A549 (cell line): ENCODE measurements around the gene SELENOI. TPM values are rescaled to one million over a fixed set of nuclear protein-coding genes. Genes with fewer than 3 reads are reported as not detected.

Experiments
- ATAC-seq, 2 experiments: fragments of 200-7000 bp in 1 of 2; fragments of >200 bp in 1 of 2; cut with Nextera tagmentation in 1 of 2; cut with Tn5 transposase in 1 of 2; 3 replicates each; pipeline versions ENCODE4 v1.8.0 to v1.9.1; 2018 to 2020; ENCODE audit warnings: mild to moderate bottlenecking in 1 of 2, moderate library complexity in 1 of 2
- CTCF ChIA-PET: fragments of 300-600 bp; sonication (Branson Sonifier 250); formaldehyde crosslinking; extraction: SDS; loops from one replicate; lab custom pipeline; 2021; ENCODE audit warnings: antibody characterized with exemption, inconsistent platforms; lab: Yijun Ruan, JAX
- POLR2A ChIA-PET: fragments of 350-600 bp; formaldehyde crosslinking; extraction: SDS; loops from one replicate; lab custom pipeline; 2021; ENCODE audit warnings: antibody characterized with exemption, inconsistent platforms; lab: Yijun Ruan, JAX
- DNase-seq, 2 experiments: peaks; one replicate each; pipeline versions ENCODE4 v3.0.0 to v3.0.0-alpha.2; 2011 to 2016; ENCODE audit warnings: low read depth in 1 of 2, low spot score in 1 of 2
- FAIRE-seq: peaks from 2 replicates; lab custom pipeline; 2011; peaks lifted over from hg19 to GRCh38; lab: Jason Lieb, UNC
- H3K27ac ChIP-seq, 2 experiments: fragments of >200 bp; sonication (Bioruptor Twin); formaldehyde crosslinking; 3 replicates each; pipeline ENCODE4 v1.5.1; 2016 to 2017
- H3K4me1 ChIP-seq: fragments of >200 bp; sonication (Bioruptor Twin); formaldehyde crosslinking; 3 replicates; pipeline ENCODE4 v1.6.1; 2016
- H3K4me2 ChIP-seq: fragments of >200 bp; sonication (Bioruptor Twin); formaldehyde crosslinking; 3 replicates; pipeline ENCODE4 v1.6.1; 2016
- H3K4me3 ChIP-seq: fragments of >200 bp; sonication (Bioruptor Twin); formaldehyde crosslinking; 3 replicates; pipeline ENCODE4 v1.5.1; 2016
- H3K9me3 ChIP-seq: fragments of >200 bp; sonication (Bioruptor Twin); formaldehyde crosslinking; 3 replicates; pipeline ENCODE4 v1.6.1; 2016
- BCL3 ChIP-seq: fragments of >200 bp; sonication (Bioruptor Twin); formaldehyde crosslinking; IDR thresholded peaks from 3 replicates; pipeline ENCODE4 v1.6.1; 2016
- CBX8 ChIP-seq: fragments of 200-600 bp; sonication (generic); IDR thresholded peaks from 2 replicates; pipeline ENCODE4 v1.6.1; 2016
- E2F6 ChIP-seq: IDR thresholded peaks from 2 replicates; pipeline ENCODE4 v1.6.1; 2012; ENCODE audit warnings: low read depth, borderline replicate concordance
- ESRRA ChIP-seq: fragments of 150-350 bp; IDR thresholded peaks from 2 replicates; pipeline ENCODE4 v1.6.1; 2014; ENCODE audit warnings: mild to moderate bottlenecking, low read length, borderline replicate concordance
- FOXS1 ChIP-seq: fragments of 250-450 bp; sonication (Bioruptor Pico); IDR thresholded peaks from 2 replicates; pipeline ENCODE4 v1.5.0; 2020; ENCODE audit warnings: mild to moderate bottlenecking, moderate library complexity
- GATA3 ChIP-seq: IDR thresholded peaks from 2 replicates; pipeline ENCODE4 v1.6.1; 2012; ENCODE audit warnings: borderline replicate concordance
- HES2 ChIP-seq: fragments of >200 bp; sonication (Bioruptor Twin); formaldehyde crosslinking; IDR thresholded peaks from 2 replicates; pipeline ENCODE4 v1.6.1; 2016
- HOXB5 ChIP-seq: fragments of 250-450 bp; sonication (Bioruptor Pico); IDR thresholded peaks from 2 replicates; pipeline ENCODE4 v1.5.0; 2020; ENCODE audit warnings: mild to moderate bottlenecking, moderate library complexity
- JUN ChIP-seq, 2 experiments: fragments of >200 bp; sonication (Bioruptor Twin); formaldehyde crosslinking; IDR thresholded peaks; 2 replicates in 1 of 2; 3 replicates in 1 of 2; pipeline ENCODE4 v1.6.1; 2016 to 2017
- KDM1A ChIP-seq: fragments of 200-600 bp; sonication (generic); IDR thresholded peaks from 2 replicates; pipeline ENCODE4 v1.6.1; 2016; ENCODE audit warnings: low read depth, mild to moderate bottlenecking
- KDM5A ChIP-seq: fragments of 200-600 bp; sonication (generic); IDR thresholded peaks from 2 replicates; pipeline ENCODE4 v1.6.1; 2016; ENCODE audit warnings: antibody characterized with exemption, mild to moderate bottlenecking
- NPAS2 ChIP-seq: fragments of 250-450 bp; sonication (Bioruptor Pico); IDR thresholded peaks from 2 replicates; pipeline ENCODE4 v1.8.0; 2022; ENCODE audit warnings: mild to moderate bottlenecking, moderate library complexity, borderline replicate concordance
- NR3C1 ChIP-seq: fragments of >200 bp; sonication (Bioruptor Twin); formaldehyde crosslinking; IDR thresholded peaks from 3 replicates; pipeline ENCODE4 v1.6.1; 2017
- PHF8 ChIP-seq: fragments of 200-600 bp; sonication (generic); IDR thresholded peaks from 2 replicates; pipeline ENCODE4 v1.6.1; 2016; ENCODE audit warnings: low read depth, mild to moderate bottlenecking, antibody characterized with exemption, moderate library complexity, borderline replicate concordance
- RAD21 ChIP-seq, 2 experiments: fragments of >200 bp in 1 of 2; sonication (Bioruptor Twin) in 1 of 2; formaldehyde crosslinking in 1 of 2; IDR thresholded peaks in 1 of 2; conservative IDR thresholded peaks in 1 of 2; 2 replicates in 1 of 2; 3 replicates in 1 of 2; pipeline ENCODE4 v1.6.1; 2012 to 2018; ENCODE audit warnings: inconsistent platforms in 1 of 2
- REST ChIP-seq: fragments of 200-600 bp; sonication (generic); IDR thresholded peaks from 2 replicates; pipeline ENCODE4 v1.6.1; 2016; ENCODE audit warnings: antibody characterized with exemption, mild to moderate bottlenecking, moderate library complexity
- SREBF2 ChIP-seq: fragments of 450-650 bp; IDR thresholded peaks from 2 replicates; pipeline ENCODE4 v1.6.1; 2014; ENCODE audit warnings: mild to moderate bottlenecking, moderate library complexity
- TFCP2L1 ChIP-seq: fragments of 250-450 bp; sonication (Bioruptor Pico); IDR thresholded peaks from 2 replicates; pipeline ENCODE4 v1.5.0; 2021; ENCODE audit warnings: mild to moderate bottlenecking
- USF2 ChIP-seq: fragments of 450-650 bp; IDR thresholded peaks from 2 replicates; pipeline ENCODE4 v1.6.1; 2014; ENCODE audit warnings: antibody characterized with exemption
- ZC3H11A ChIP-seq: fragments of 450-650 bp; IDR thresholded peaks from 2 replicates; pipeline ENCODE4 v1.6.1; 2014; ENCODE audit warnings: antibody characterized with exemption, mild to moderate bottlenecking
- ZNF302 ChIP-seq: fragments of 250-450 bp; sonication (Bioruptor Pico); IDR thresholded peaks from 2 replicates; pipeline ENCODE4 v1.9.0; 2021; ENCODE audit warnings: inconsistent platforms, mild to moderate bottlenecking, moderate library complexity
- ZSCAN20 ChIP-seq: fragments of 250-450 bp; sonication (Bioruptor Pico); IDR thresholded peaks from 2 replicates; pipeline ENCODE4 v1.8.0; 2022; ENCODE audit warnings: mild to moderate bottlenecking, moderate library complexity
- WGBS: methylation state at CpG from one replicate; pipeline ENCODE4 v1.1.6; 2017; ENCODE audit errors: missing lambda C conversion rate; 5-methylcytosine and 5-hydroxymethylcytosine counted together
- polyA plus RNA-seq, 4 experiments: library from polyadenylated mRNA; depleted of rRNA in 3 of 4; stranded (reverse); fragments of >200 nt; fragmentation: RNase III in 1 of 4; extraction: RNeasy Plus Mini Kit Qiagen cat#74134 plus additional on column Dnase treatment in 1 of 4; gene quantifications; 2 replicates in 3 of 4; 3 replicates in 1 of 4; pipeline ENCODE4 v1.2.3, GENCODE V29; 2011 to 2017

The SELENOI gene
- polyA plus RNA-seq, 2 of the 4 experiments (the other 2 are of a cell fraction) = 18.2 to 38.7 TPM

- no peak for DNase-seq
Measured at GRCh38 chr2:26409785-26410184, 63.8 kb downstream of the SELENOI start.

GRCh38 chr2:26410764-26411243 is 64.9 kb downstream of the SELENOI start:
- Histone ChIP-seq H3K4me2 (no peak overlapping the region), H3K9me3 (no peaks in the 10 kb centered on the region), H3K27ac (peak overlapping the region in 1 of 2 experiments; percentile 57; a peak in 4 of 6 replicates), H3K4me1 (peaks cover 18% of the 10 kb centered on the region; the same call in 2 of the 3 replicates), H3K4me3 (no peak overlapping the region)
- POLR2A ChIA-PET = no interaction called here
- 90% methylated on average over 2 of the region's 2 CpGs for whole genome bisulfite sequencing
- CTCF ChIA-PET = interaction anchor here (0.6 to 1.3 kb wide), 5 partner anchors 10 to 62 kb away, joined by 3 read pairs; no protein-coding TSS in a partner anchor
- ATAC-seq (no peak), DNase-seq (no peak), FAIRE-seq (no peak)
- no peak for TF ChIP-seq USF2
- no peak for TF ChIP-seq HES2
- TF ChIP-seq RAD21 (conservative IDR thresholded peaks at IDR 0.05 in 1 of 2, IDR thresholded peaks at IDR 0.05 in 1 of 2) = no peak
- no peak for TF ChIP-seq NR3C1
- no peak for TF ChIP-seq REST
- TF ChIP-seq BCL3 = no peak
- no peak for TF ChIP-seq PHF8
- no peak for TF ChIP-seq ESRRA
- no peak for TF ChIP-seq ZC3H11A
- TF ChIP-seq SREBF2 = no peak
- TF ChIP-seq HOXB5 (CRISPR knock-in tag) = no peak
- TF ChIP-seq CBX8 = no peak
- TF ChIP-seq GATA3 = no peak
- no peak for TF ChIP-seq JUN (IDR thresholded peaks at IDR 0.05)

More at GRCh38 chr2:26409785-26410184, 63.8 kb downstream of the SELENOI start:
- ATAC-seq (no peak), FAIRE-seq (no peak)
- 79% methylated on average over 1 of the region's 1 CpG for WGBS
- ChIA-PET POLR2A (no interaction called here), CTCF (interaction anchor here (0.8 to 1.4 kb wide), 5 partner anchors 35 to 93 kb away, joined by 3 to 4 read pairs (median 3); no protein-coding TSS in a partner anchor)
- Histone ChIP-seq H3K4me3 (no peak overlapping the region), H3K9me3 (no peaks in the 10 kb centered on the region), H3K4me2 (no peak overlapping the region), H3K27ac (no peak overlapping the region), H3K4me1 (peaks cover 18% of the 10 kb centered on the region; the same call in 2 of the 3 replicates)
- no peak for TF ChIP-seq FOXS1 (CRISPR knock-in tag)
- no peak for TF ChIP-seq KDM1A
- TF ChIP-seq ZSCAN20 (CRISPR knock-in tag) = no peak
- no peak for TF ChIP-seq REST
- no peak for TF ChIP-seq ZNF302 (CRISPR knock-in tag)
- no peak for TF ChIP-seq KDM5A
- TF ChIP-seq TFCP2L1 (CRISPR knock-in tag) = no peak
- TF ChIP-seq JUN (IDR thresholded peaks at IDR 0.05) = no peak
- TF ChIP-seq NPAS2 (CRISPR knock-in tag) = no peak
- TF ChIP-seq SREBF2 = no peak
- no peak for TF ChIP-seq E2F6
